NB4 (cell line): ENCODE data around the gene ADRA2A.
A peak's percentile ranks its signal among the peaks of the same experiment; 100 is the strongest.

Experiments used
- DNase-seq: peaks from one replicate; pipeline ENCODE4 v3.0.0; 2010; ENCODE audit warnings: low read depth
- H3K4me3 ChIP-seq: one replicate; pipeline ENCODE4 v1.5.1; 2011; ENCODE audit warnings: mild to moderate bottlenecking, low read depth, low read length, moderate library complexity
- CTCF ChIP-seq: IDR thresholded peaks from one replicate; pipeline ENCODE4 v1.5.1; 2012; ENCODE audit warnings: low read depth, low read length
- MAX ChIP-seq: IDR thresholded peaks from 2 replicates; pipeline ENCODE4 v1.6.1; 2011; ENCODE audit warnings: low read depth, low read length
- MYC ChIP-seq: IDR thresholded peaks from 2 replicates; pipeline ENCODE4 v1.6.1; 2011; ENCODE audit warnings: low read depth, low read length
- POLR2A ChIP-seq: IDR thresholded peaks from 2 replicates; pipeline ENCODE4 v1.6.1; 2011; ENCODE audit warnings: mild to moderate bottlenecking; ENCODE audit not compliant: insufficient read length; ENCODE audit errors: extremely low read depth

Gene ADRA2A

GRCh38 chr10:111119637-111120036 is 42.8 kb downstream of the ADRA2A start:
- TF ChIP-seq MAX = no peak
- no peak for TF ChIP-seq POLR2A
- H3K4me3 ChIP-seq = no peak overlapping the region
- DNase-seq = no peak

- TF ChIP-seq MAX (no peak), CTCF (no peak), POLR2A (no peak), MYC (no peak)
- no peak overlapping the region for H3K4me3 ChIP-seq
- no peak for DNase-seq
Observed at GRCh38 chr10:111122127-111122526, 45.3 kb downstream of the ADRA2A start.

GRCh38 chr10:111123883-111124282 is 47.1 kb downstream of the ADRA2A start:
- DNase-seq = no peak
- no peak for TF ChIP-seq MYC
- no peak overlapping the region for H3K4me3 ChIP-seq

GRCh38 chr10:111125102-111125501 is 48.3 kb downstream of the ADRA2A start:
- H3K4me3 ChIP-seq = no peak overlapping the region
- DNase-seq = no peak
- TF ChIP-seq MAX (no peak), MYC (no peak), CTCF (no peak), POLR2A (no peak)

GRCh38 chr10:111126077-111126476 is 49.2 kb downstream of the ADRA2A start:
- no peak overlapping the region for H3K4me3 ChIP-seq
- TF ChIP-seq MYC (no peak), CTCF (no peak), MAX (no peak), POLR2A (no peak)
- DNase-seq = peak; percentile 21

GRCh38 chr10:111127081-111127848 is 50.4 kb downstream of the ADRA2A start:
- DNase-seq = no peak
- TF ChIP-seq POLR2A (no peak), CTCF (no peak), MYC (no peak)
- no peak overlapping the region for H3K4me3 ChIP-seq
